NK-92 (cell line): ENCODE results near the gene CPA2.
"Not testable (repeated sequence)": the region's sequence is repeated elsewhere in the genome, so short reads cannot be mapped to it uniquely, and the experiment has no call there.

Source experiments
- DNase-seq: peaks from one replicate; lab custom pipeline; 2025; ENCODE audit not compliant: unreplicated experiment; lab: John Stamatoyannopoulos, UW

The CPA2 gene

DNA sequence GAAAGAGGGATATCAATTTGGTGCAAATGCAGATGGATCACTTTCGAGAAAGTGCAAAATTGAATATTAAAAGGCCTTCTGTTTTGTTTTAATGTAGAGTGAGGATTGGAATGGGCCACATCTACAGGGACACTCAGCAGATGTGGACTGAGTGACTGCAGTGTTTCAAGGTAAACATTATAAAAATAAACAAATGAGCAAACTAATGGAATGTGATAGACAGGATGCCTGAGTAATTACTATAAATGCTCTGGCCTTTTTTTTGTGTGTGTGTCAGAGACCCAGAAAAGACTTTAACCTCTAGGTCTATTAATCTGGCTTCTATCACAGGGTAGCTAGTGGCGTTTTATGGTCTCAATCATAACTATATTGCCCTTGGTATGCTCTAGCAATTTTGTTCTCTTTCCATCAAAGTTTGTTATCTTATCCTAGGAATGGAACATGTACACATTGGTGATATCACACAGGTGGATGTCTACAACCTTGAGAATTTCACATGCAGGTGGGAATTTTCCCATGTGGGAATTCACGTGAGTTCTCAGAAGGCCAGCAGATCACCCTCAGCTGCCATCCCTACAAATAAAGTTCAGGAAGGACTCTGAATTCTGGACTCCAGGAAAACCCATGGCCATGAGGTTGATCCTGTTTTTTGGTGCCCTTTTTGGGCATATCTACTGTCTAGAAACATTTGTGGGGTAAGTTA, at the start of gene CPA2:
CPA2 (plus strand) TSS at position 606 of the 703 bp plus-strand sequence; CDS start at position 625, 19 bp downstream.
- DNase-seq, result no peak

- no peak for DNase-seq
Measured at GRCh38 chr7:130218806-130219620, 47.6 kb upstream of the CPA2 start.

- DNase-seq, result no peak
Measured at GRCh38 chr7:130219871-130220270, 46.8 kb upstream of the CPA2 start.

DNA sequence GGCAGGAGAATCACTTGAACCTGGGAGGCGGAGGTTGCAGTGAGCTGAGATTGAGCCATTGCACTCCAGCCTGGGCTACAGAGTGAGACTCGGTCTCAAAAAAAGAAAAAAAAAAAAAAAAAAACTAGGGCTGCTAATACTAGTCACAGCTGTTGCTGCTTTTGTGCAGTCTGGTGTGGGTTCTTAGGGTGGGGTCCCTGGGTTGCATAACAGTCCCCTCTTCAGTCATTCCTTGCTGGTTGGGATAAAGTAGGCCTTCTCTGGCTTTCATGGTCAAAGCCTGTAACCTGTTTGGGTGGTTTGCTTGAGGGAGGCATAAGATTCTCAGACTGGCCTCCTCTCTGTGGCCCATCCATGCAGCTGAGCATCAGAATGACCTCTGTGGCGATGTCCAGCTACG, 44.9 kb upstream of the CPA2 start:
- no peak for DNase-seq

- DNase-seq, result no peak
Measured at GRCh38 chr7:130223646-130224045, 43.0 kb upstream of the CPA2 start.

GRCh38 chr7:130224210-130224609, 42.5 kb upstream of the CPA2 start:
- no peak for DNase-seq

DNA sequence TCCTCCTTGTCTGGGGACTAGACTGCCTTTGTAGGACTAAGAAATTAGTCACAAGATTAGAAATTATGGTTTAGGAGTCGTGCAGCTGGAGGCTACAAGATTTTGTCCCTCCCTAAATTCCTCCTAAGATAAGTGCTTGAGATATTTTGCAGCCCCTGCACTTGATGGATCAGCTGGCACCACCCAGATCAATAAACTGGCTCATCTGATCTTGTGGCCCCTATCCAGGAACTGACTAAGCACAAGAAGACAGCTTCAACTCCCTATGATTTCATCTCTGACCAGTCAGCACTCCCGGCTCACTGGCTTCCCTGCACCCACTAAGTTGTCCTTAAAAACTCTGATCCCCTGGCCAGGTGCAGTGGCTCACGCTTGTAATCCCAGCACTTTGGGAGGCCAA, 41.7 kb upstream of the CPA2 start:
- not testable (repeated sequence) for DNase-seq

- DNase-seq, result no peak
Measured at GRCh38 chr7:130226333-130226732, 40.3 kb upstream of the CPA2 start.

DNA sequence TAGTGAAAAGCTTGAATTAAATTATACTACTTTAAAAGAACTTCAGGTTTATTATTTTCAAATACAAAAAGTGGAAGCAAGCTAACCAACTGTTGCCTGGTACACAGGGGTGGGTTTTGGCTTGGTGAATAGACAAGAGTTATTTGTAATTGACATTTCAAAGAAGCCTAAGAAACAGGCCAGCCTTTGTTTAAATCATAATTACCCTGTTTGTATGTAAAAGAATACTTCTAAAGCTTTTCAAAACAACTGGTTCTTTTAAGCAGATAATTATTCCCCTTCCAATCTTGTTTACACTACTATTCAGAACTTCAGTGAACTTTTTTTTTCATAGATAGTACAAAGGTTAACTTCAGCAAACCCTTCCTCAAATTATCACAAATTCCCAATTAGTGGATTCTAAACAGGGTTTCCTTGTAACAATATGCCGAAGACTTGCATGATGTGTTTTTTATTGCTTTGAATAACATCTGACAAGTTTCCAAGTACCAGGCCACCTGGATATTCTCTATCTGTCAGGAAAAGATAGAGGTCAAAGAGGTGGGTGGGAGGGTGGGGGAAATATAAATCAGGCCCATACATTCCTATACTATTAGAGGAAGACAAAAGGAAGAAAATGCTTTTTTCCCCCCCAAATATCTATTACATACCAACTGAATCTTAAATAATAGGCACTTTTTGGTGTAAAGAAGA, 38.6 kb upstream of the CPA2 start:
- no peak for DNase-seq

GRCh38 chr7:130228840-130229502, 37.7 kb upstream of the CPA2 start:
- no peak for DNase-seq

DNA sequence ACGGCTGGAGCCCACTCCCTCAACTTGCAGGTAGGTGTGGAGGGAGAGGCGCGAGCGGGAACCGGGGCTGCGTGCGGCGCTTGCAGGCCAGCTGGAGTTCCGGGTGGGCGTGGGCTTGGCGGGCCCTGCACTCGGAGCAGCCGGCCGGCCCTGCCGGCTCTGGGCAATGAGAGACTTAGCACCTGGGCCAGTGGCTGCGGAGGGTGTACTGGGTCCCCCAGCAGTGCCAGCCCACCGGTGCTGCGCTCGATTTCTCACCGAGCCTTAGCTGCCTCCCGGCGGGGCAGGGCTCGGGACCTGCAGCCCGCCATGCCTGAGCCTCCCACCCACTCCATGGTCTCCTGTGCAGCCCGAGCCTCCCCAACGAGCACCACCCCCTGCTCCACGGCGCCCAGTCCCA, 36.7 kb upstream of the CPA2 start:
- not testable (repeated sequence) for DNase-seq

GRCh38 chr7:130231792-130232191, 34.9 kb upstream of the CPA2 start:
- DNase-seq, result no peak

GRCh38 chr7:130232209-130232608, 34.5 kb upstream of the CPA2 start:
- DNase-seq, result no peak

GRCh38 chr7:130234078-130234477, 32.6 kb upstream of the CPA2 start:
- DNase-seq, result no peak

DNA sequence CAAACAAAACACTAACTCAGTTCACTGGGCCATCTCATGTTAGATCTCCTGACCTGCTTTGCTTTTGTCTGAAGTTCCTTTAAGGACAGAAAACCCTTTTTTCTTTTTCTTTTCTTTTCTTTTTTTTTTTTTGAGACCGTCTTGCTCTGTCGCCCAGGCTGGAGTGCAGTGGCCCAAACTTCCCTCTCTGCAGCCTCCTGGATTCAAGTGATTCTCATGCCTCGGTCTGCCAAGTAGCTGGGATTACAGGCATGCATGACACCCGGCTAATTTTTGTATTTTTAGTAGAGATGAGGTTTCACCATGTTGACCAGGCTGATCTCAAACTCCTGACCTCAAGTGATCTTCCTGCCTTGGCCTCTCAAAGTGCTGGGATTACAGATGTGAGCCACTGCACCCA, 30.3 kb upstream of the CPA2 start:
- DNase-seq, result not testable (repeated sequence)

- no peak for DNase-seq
Measured at GRCh38 chr7:130240240-130240639, 26.4 kb upstream of the CPA2 start.

GRCh38 chr7:130242198-130243014, 24.3 kb upstream of the CPA2 start:
- no peak for DNase-seq

DNA sequence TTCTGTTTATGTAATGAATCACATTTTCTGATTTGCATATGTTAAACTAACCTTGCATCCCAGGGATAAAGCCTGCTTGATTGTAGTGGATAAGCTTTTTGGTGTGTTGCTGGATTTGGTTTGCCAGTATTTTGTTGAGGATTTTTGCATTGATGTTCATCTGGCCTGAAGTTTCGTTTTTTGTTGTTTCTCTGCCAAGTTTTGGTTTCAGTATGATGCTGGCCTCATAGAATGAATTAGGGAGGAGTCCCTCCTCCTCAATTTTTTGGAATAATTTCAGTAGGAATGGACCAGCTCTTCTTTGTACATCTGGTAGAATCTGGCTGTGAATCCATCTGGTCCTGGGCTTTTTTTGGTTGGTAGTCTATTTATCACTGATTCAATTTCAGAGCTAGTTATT, 23.2 kb upstream of the CPA2 start:
- DNase-seq, result not testable (repeated sequence)

GRCh38 chr7:130246491-130246890, 20.2 kb upstream of the CPA2 start:
- not testable (repeated sequence) for DNase-seq

GRCh38 chr7:130248842-130249241, 17.8 kb upstream of the CPA2 start:
- DNase-seq, result not testable (repeated sequence)
